NCI-H2196 treated with DMSO at 0.1 percent for 48 hours (cell line): ENCODE data around the gene CABLES2.
"Not testable (repeated sequence)": the region's sequence is repeated elsewhere in the genome, so short reads cannot be mapped to it uniquely, and the experiment has no call there.

Experiments used
- DNase-seq: peaks from one replicate; lab custom pipeline; 2025; ENCODE audit not compliant: unreplicated experiment; lab: John Stamatoyannopoulos, UW

Gene CABLES2

GRCh38 chr20:62390317-62391164 lies 16.5 kb downstream of the CABLES2 start:
- DNase-seq: no peak

- no peak for DNase-seq
These were observed 17.4 kb downstream of the CABLES2 start for GRCh38 chr20:62389601-62390087.

- DNase-seq: no peak
These were observed 18.1 kb downstream of the CABLES2 start for GRCh38 chr20:62388839-62389600.

DNA sequence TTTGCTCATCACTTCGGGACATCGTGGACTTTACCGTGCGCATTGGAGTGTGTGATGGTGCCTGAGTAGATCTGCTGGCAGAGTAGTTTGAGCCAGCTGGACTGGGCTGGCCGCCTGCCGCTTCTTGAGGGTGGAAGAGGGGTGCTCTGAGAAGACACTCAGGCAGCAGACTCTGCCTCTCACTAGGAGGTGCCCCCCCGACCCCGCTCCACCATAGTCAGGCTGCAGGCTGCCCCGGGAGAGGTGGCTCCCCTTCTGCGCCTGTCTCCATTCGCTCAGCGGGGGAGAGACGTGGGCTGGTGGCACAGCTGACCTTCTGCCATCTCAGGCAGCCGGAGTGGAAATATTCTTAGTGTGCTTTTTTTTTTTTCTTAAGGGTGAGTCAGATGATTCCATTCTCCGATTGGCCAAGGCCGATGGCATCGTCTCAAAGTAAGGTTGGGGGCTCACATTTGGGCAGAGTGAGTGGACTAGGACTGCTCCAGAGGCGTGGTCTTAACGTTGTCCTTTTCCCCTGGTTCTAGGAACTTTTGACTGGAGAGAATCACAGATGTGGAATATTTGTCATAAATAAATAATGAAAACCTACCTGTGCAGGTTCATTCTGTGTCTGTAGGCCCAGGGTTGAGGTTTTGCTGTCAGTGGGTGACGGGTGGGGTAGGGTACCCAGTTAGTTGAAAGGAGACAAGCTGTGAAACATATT lies 19.0 kb downstream of the CABLES2 start:
- DNase-seq: no peak

DNA sequence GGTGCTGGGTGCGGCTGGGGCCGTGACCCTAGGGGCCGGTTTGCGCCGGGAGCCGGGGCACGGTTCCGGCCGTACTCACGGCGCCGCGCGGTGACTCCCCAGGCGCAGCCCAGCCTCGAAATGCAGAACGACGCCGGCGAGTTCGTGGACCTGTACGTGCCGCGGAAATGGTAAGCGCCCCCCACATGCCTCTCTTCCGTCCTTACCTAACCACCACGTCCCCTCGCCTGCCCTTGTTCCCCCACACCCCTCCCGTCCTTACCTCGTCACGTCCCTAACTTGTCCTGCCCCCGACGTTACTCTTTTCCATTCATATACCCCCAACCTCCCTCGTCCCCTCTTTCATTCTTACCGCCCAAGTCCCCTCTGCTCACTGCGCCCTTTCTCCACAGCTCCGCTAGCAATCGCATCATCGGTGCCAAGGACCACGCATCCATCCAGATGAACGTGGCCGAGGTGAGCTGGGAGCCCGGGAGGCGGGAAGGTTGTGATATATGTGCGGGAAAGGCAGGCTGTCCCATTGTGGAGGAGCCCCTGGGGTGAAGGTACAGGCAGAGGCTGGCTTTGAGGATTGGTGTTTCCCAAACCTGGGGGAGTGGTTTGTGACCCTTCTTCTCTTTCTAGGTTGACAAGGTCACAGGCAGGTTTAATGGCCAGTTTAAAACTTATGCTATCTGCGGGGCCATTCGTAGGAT lies 19.7 kb downstream of the CABLES2 start:
- DNase-seq: no peak

DNA sequence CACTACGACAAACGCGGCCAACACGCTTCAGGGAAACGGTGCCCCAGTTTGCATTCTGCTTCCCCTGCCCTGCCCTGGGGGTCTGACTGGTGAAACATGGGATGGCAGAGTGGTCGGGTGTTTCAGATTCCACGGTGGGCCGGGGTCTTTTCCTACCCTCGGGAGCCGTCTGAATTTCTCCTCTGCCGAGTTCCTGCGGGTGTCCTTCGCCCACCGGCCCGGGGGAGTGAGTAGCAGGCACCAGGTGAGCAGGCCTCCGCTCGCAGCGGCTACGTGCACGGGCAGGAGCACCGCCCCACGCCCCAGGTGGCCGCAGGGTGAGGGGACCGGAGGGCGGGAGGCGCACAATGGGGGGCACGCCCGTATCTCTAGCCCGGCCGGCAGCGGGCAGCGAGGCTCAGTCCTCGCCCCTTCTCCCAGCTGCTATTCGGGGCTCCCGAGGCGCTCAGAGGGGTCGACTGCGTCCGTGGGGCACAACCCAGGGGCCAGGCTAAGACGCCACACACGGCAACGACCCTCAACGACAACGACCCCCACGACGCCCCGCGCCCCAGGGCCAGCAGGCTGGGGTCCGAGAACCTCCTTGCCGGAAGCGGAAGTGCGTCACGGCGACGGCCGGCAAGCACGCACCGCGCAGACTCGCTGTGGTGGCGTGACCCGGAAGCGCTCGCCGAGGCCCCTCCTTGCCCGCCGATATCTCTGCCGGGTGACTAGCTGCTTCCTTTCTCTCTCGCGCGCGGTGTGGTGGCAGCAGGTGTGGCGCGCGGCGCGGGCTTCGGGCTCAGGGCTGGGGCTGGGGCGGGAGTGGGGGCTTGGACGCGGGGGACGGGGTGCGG lies 20.5 kb downstream of the CABLES2 start, which contains the start of gene RPS21:
RPS21 (plus strand) TSS at position 721 of the 836 bp plus-strand sequence. CDS start 236 bp downstream, outside the sequence.
- DNase-seq: peak; percentile 86

DNA sequence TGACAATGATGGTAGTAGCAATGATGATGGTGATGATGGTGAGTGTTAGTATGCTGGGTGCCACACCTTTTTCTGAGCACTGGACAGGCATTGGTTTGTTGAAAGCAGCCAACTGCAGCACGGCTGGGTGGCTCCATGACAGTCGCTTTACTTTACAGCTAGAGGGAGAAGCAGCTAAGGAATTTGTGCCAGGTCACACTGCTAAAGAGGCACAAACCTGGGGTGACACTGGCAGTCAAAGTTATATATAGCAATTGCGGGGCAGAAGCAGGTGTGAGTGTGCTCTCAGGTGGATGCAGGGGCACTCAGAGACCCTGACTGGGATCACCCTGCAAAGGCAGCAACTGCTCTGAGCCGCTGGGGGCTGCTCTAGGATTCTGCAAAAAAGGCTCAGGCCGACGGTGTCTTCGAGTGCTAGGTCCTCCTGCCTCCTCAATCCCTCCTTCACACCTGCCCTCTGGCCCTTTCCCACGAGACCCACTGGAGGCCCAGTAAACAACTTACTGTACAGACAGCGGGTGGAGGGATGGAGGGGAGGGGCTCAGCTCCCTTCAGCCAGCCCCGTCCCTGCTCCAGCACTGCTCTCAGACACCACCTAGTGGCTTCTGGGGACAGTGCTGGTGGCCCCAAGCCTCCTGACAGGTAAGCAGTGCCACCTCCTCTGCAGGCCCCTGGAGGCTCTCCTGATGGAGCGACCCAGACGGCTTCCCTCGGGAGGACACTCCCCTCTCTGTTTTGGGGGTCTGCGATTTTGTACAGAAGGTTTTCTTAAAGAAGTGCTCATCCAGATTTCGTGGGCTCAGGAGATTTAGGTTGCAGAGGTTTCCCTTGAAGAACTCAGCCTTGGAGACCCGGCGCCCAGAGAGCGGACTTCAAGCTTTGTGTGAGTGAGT lies 24.5 kb downstream of the CABLES2 start:
- peak; percentile 78 for DNase-seq

DNA sequence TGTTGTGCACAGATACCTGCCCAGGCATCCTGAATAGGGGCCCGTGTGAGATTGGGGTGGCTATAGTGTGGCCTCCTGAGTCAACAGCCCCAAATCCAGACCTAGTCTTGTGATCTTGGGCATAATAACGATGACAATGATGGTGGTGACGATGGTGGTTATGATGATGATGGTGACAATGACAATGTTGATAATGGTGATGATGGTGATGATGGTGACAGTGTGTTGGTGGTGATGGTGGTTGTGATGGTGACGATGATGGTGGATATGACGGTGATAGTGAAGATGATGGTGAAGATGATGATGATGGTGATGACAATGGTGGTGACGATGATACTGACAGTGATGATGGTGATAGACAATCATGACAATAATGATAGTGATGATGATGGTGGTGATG lies 25.2 kb downstream of the CABLES2 start:
- no peak for DNase-seq

- no peak for DNase-seq
These were observed 25.8 kb downstream of the CABLES2 start for GRCh38 chr20:62381202-62381797.

DNA sequence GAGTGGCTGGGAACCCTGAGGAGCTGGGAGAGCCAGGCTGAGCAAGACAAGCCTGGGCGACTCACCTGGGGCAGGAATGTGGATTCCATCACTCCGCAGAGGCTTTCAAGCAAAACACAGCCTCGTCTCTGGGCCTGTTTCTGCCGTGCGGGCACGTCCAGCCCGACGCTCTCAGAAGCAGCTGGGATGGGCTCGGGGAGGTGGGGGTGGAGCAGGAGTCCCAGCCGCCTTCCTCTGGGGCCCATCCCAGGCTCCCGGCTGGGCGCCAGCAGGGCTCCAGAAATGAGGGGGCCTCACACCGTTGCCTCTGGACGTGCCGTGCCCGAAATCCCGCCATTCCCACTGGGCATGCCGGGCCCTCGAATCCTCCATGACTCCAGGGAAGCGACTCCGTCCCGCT lies 28.9 kb downstream of the CABLES2 start:
- DNase-seq: no peak

DNA sequence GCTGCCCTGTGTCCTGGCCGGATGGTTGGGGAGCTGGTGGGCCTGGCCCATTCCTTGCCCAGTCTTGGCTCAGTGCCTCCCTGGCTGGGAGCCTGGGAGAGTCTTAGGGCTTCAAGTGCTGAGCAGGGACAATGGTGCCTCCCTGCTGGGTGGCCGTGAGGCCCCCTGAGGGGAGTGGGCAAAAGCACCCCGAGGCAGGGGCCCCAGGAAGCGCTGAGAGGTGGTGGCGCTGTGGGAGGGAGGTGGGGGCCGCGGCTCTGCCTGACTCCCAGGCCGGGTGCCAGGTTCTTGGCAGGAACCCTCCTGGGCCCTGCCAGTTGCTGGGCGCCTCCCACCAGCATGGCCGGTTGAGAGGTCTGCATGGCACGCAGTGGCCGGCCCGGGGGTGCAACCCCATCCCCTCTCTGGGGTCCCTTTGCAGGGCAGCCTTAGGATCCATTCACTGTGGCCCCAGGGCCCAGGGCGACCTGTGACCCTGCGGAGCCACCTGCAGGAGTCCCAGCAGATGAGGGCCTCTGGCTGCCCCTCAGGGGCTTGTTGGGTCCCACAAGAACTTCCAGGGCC lies 29.4 kb downstream of the CABLES2 start:
- no peak for DNase-seq

DNA sequence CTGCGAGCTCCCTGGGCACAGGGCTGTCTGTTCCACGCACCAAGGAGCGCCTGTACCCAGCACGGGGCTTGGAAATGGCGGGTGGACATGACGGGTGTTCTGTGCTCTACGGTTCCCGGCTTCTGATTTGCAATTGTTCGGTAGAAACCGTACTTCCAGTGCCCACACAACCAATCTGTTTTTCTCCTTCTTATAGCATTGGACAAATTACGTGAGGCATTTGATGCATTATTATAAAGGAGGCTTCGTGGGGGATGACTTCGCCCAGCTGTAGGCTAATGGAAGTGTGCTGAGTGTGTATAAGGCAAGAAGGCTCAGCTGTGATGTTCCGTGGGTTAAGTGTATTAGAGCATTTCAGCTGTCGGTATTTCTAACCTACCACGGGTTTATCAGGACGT lies 30.0 kb downstream of the CABLES2 start:
- no peak for DNase-seq

- DNase-seq: no peak
These were observed 30.7 kb downstream of the CABLES2 start for GRCh38 chr20:62376112-62377063.

DNA sequence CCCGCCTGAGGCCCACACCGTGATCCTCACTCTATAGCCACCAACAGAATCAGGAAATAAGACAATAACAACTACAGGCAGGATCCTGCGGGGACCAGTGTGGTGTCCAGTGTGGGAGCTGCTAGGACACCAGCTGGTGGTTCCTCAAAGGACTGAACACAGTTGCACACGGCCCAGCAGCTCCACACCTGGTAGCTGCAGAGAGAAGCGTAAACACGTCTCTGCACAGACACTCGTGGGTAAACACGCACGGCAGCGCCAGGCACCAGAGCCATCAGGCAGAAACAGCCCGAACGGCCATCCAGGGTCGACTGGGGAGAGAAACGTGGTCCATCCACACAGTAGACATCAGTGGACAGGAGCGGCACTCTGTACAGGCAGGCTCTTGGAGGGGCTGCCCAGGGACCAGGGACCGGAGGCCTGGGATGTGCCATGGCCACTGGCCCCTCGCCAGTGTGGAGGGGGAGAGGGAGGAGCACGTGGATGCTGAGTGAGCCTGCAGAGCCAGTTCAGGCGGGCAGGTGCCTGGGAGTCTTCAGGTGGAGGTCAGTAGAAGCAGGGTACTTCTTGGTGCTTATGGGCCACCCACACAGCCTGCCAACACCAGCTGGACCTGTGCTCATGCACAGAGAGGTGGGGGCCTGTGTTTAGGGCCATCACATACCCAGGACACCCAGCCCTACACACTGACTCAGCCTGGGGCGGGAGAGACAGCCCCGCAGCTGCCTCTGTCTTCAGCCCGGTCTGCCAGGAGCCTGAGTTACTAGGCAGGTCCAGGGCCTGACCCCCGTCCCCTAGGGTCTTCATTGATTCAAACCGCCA lies 32.5 kb downstream of the CABLES2 start:
- DNase-seq: no peak

DNA sequence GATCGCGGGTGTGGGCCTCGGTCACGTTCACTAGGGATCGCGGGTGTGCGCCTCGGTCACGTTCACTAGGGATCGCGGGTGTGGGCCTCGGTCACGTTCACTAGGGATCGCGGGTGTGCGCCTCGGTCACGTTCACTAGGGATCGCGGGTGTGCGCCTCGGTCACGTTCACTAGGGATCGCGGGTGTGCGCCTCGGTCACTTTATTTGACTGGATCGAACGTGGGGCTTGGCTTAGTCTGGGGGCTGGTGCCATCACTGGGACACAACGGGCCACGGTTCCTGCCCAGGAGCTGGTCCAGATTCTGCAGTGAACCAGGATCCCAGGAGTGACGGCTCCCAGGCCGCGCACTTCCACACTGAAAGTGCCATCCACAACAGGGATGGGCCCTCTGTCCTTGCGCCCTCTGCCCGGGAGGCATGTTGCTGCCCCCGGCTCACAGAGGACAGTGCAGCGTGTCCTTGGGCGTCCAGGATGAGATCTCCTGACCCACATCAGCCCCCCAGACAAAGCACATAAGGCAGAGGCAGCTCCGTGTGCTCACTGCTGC lies 33.4 kb downstream of the CABLES2 start:
- DNase-seq: not testable (repeated sequence)
